DOHH2 (cell line): Measurements from ENCODE around the gene ZBTB24.

Experiments used
- EZH2phosphoT487 ChIP-seq: fragments of 200-600 bp; sonication (generic); IDR thresholded peaks from 2 replicates; pipeline ENCODE4 v1.6.1; 2017; ENCODE audit warnings: borderline replicate concordance, mild to moderate bottlenecking, antibody characterized with exemption, low read length, moderate library complexity, mixed read lengths
- TF ChIP-seq, protein P1 (sequence below): fragments of 200-600 bp; sonication (generic); IDR thresholded peaks from one replicate; pipeline ENCODE4 v1.5.1; 2014; ENCODE audit warnings: antibody characterized with exemption, mild to moderate bottlenecking, low read depth, low read length; ENCODE audit not compliant: poor library complexity, severe bottlenecking

GRCh38 chr6:109458774-109459531 is 24.1 kb downstream of the ZBTB24 start:
- TF ChIP-seq, protein P1, sequence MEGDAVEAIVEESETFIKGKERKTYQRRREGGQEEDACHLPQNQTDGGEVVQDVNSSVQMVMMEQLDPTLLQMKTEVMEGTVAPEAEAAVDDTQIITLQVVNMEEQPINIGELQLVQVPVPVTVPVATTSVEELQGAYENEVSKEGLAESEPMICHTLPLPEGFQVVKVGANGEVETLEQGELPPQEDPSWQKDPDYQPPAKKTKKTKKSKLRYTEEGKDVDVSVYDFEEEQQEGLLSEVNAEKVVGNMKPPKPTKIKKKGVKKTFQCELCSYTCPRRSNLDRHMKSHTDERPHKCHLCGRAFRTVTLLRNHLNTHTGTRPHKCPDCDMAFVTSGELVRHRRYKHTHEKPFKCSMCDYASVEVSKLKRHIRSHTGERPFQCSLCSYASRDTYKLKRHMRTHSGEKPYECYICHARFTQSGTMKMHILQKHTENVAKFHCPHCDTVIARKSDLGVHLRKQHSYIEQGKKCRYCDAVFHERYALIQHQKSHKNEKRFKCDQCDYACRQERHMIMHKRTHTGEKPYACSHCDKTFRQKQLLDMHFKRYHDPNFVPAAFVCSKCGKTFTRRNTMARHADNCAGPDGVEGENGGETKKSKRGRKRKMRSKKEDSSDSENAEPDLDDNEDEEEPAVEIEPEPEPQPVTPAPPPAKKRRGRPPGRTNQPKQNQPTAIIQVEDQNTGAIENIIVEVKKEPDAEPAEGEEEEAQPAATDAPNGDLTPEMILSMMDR = no peak
- no peak for TF ChIP-seq EZH2phosphoT487
